ENCODE measurements around the gene GPATCH8. TPM values are rescaled to one million over a fixed set of nuclear protein-coding genes. Genes with fewer than 3 reads are reported as not detected.

Gene GPATCH8
- polyA plus RNA-seq, 1 donor (not counting 4 experiments of a cell fraction or from before 2014, with no cell fraction given), result 15.1 TPM

DNA sequence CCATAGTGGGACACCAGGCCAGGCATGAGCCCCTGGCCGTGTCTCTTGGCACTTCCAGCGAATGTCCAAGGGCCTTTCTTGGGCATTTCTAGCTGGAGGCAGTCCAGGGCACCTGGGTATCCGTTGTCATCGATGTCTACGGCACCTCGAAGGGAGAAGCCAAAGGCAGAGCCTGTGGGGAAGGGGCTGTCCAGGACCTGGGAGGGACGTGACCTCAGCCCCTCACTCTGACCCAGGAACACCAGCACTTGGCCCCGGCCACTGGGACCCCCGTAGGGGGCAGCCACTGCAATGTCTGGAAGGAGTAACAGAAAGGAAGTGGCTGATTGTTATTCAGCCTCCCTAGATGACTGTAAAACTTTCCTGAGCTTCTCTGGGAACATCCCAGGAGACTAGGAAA is 122.4 kb downstream of the GPATCH8 start:
- FAIRE-seq (no peak), DNase-seq (ENCODE audit: low read depth, low spot score) (no peak)
- H3K27ac ChIP-seq (ENCODE audit: control insufficient read depth, insufficient read depth, low read length), result no peak overlapping the region
- H3K9ac ChIP-seq (ENCODE audit: control insufficient read depth, extremely low read depth, insufficient read depth, low read length), result no peak overlapping the region
- H3K9me3 ChIP-seq (ENCODE audit: control insufficient read depth, low read depth, low read length), result no peaks in the 10 kb centered on the region
- no peaks in the 10 kb centered on the region for H3K36me3 ChIP-seq (ENCODE audit: control insufficient read depth in 2 of 2, extremely low read depth in 1 of 2, insufficient read depth in 2 of 2, low read length in 2 of 2)
- no peak for TF ChIP-seq EZH2 (IDR thresholded peaks at IDR 0.05; ENCODE audit: low read length)
- TF ChIP-seq, protein P1, sequence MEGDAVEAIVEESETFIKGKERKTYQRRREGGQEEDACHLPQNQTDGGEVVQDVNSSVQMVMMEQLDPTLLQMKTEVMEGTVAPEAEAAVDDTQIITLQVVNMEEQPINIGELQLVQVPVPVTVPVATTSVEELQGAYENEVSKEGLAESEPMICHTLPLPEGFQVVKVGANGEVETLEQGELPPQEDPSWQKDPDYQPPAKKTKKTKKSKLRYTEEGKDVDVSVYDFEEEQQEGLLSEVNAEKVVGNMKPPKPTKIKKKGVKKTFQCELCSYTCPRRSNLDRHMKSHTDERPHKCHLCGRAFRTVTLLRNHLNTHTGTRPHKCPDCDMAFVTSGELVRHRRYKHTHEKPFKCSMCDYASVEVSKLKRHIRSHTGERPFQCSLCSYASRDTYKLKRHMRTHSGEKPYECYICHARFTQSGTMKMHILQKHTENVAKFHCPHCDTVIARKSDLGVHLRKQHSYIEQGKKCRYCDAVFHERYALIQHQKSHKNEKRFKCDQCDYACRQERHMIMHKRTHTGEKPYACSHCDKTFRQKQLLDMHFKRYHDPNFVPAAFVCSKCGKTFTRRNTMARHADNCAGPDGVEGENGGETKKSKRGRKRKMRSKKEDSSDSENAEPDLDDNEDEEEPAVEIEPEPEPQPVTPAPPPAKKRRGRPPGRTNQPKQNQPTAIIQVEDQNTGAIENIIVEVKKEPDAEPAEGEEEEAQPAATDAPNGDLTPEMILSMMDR (optimal IDR thresholded peaks at IDR 0.05 in 1 of 3, IDR thresholded peaks at IDR 0.05 in 1 of 3, conservative IDR thresholded peaks at IDR 0.05 in 1 of 3; ENCODE audit: extremely low read depth in 1 of 3, insufficient read depth in 2 of 3, low read length in 3 of 3), result no peak
- no peaks in the 10 kb centered on the region for H3K79me2 ChIP-seq (ENCODE audit: control insufficient read depth, insufficient read depth, low read length)
- no peak overlapping the region for H3K4me2 ChIP-seq (ENCODE audit: control insufficient read depth, extremely low read depth, insufficient read depth, low read depth, low read length)
- no peak overlapping the region for H3K4me3 ChIP-seq (ENCODE audit: control insufficient read depth in 2 of 3, extremely low read depth in 1 of 3, insufficient read depth in 2 of 3, low read depth in 1 of 3, low read length in 3 of 3)
- H3K9me1 ChIP-seq (ENCODE audit: control insufficient read depth, extremely low read depth, insufficient read depth, low read length), result no peaks in the 10 kb centered on the region
- no peak overlapping the region for H2AFZ ChIP-seq (ENCODE audit: control insufficient read depth, low read length)
- H3K4me1 ChIP-seq (ENCODE audit: control insufficient read depth, extremely low read depth, insufficient read depth, low read length), result peaks cover 6% of the 10 kb centered on the region
- H4K20me1 ChIP-seq (ENCODE audit: control insufficient read depth, extremely low read depth, insufficient read depth, low read length), result no peaks in the 10 kb centered on the region
- H3K27me3 ChIP-seq (ENCODE audit: control insufficient read depth, extremely low read depth, insufficient read depth, low read length), result peaks cover 33% of the 10 kb centered on the region
- dilution Hi-C loops (cut with MboI; ENCODE audit: extremely low pct_ligation_motif_present, low sequenced_read_pairs), result no loop called here

DNA sequence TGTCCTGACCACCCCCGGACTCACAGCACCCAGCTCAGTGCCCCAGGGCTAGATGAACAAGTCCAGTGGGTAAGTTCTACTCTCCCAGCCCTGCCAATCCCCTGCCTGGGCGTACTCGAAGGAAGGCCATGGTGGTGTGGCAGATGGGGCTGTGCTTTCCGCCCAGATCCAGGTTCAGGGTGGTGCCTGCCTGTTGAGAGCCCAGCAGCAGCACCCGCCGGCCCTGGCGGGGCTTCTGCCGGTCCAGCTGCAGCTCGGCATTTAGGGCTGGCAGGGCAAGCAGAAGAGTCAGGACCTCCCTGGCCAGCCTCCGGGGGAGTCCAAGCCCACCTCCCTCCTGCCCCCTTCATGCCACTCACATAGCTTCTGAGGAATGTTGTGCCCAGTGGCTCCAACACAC is 123.3 kb downstream of the GPATCH8 start:
- Histone ChIP-seq H2AFZ (ENCODE audit: control insufficient read depth, low read length) (no peak overlapping the region), H3K9me1 (ENCODE audit: control insufficient read depth, extremely low read depth, insufficient read depth, low read length) (no peaks in the 10 kb centered on the region), H3K4me1 (ENCODE audit: control insufficient read depth, extremely low read depth, insufficient read depth, low read length) (peaks cover 1% of the 10 kb centered on the region), H3K79me2 (ENCODE audit: control insufficient read depth, insufficient read depth, low read length) (no peaks in the 10 kb centered on the region), H3K27ac (ENCODE audit: control insufficient read depth, insufficient read depth, low read length) (no peak overlapping the region), H4K20me1 (ENCODE audit: control insufficient read depth, extremely low read depth, insufficient read depth, low read length) (no peaks in the 10 kb centered on the region), H3K9me3 (ENCODE audit: control insufficient read depth, low read depth, low read length) (no peaks in the 10 kb centered on the region), H3K9ac (ENCODE audit: control insufficient read depth, extremely low read depth, insufficient read depth, low read length) (no peak overlapping the region), H3K27me3 (ENCODE audit: control insufficient read depth, extremely low read depth, insufficient read depth, low read length) (peaks cover 29% of the 10 kb centered on the region), H3K36me3 (ENCODE audit: control insufficient read depth in 2 of 2, extremely low read depth in 1 of 2, insufficient read depth in 2 of 2, low read length in 2 of 2) (no peaks in the 10 kb centered on the region), H3K4me3 (ENCODE audit: control insufficient read depth in 2 of 3, extremely low read depth in 1 of 3, insufficient read depth in 2 of 3, low read depth in 1 of 3, low read length in 3 of 3) (no peak overlapping the region), H3K4me2 (ENCODE audit: control insufficient read depth, extremely low read depth, insufficient read depth, low read depth, low read length) (no peak overlapping the region)
- FAIRE-seq, result no peak
- dilution Hi-C loops (cut with MboI; ENCODE audit: extremely low pct_ligation_motif_present, low sequenced_read_pairs), result no loop called here
- DNase-seq (ENCODE audit: low read depth, low spot score), result no peak
- TF ChIP-seq, protein P1 (optimal IDR thresholded peaks at IDR 0.05 in 1 of 3, IDR thresholded peaks at IDR 0.05 in 1 of 3, conservative IDR thresholded peaks at IDR 0.05 in 1 of 3; ENCODE audit: extremely low read depth in 1 of 3, insufficient read depth in 2 of 3, low read length in 3 of 3), result no peak
- no peak for TF ChIP-seq EZH2 (IDR thresholded peaks at IDR 0.05; ENCODE audit: low read length)

All from keratinocyte (primary cell).